HEK293 (cell line): Measurements from ENCODE around the gene HPCAL1.

Experiments
- ATF2 ChIP-seq: fragments of 450-650 bp; formaldehyde crosslinking; IDR thresholded peaks from 2 replicates; pipeline ENCODE4 v1.5.1; 2016; ENCODE audit warnings: missing biosample characterization, missing genetic modification characterization, low read depth
- CTCF ChIP-seq: fragments of 450-650 bp; formaldehyde crosslinking; IDR thresholded peaks from 2 replicates; pipeline ENCODE4 v1.5.1; 2016; ENCODE audit warnings: missing biosample characterization, missing genetic modification characterization
- ELK4 ChIP-seq: IDR thresholded peaks from 2 replicates; pipeline ENCODE4 v1.6.1; 2011; ENCODE audit warnings: mild to moderate bottlenecking, low read depth, low read length, borderline replicate concordance
- KLF9 ChIP-seq: fragments of 450-650 bp; formaldehyde crosslinking; IDR thresholded peaks from 2 replicates; pipeline ENCODE4 v1.5.1; 2016; ENCODE audit warnings: missing biosample characterization, missing genetic modification characterization, low read depth
- ZBTB10 ChIP-seq: fragments of 450-650 bp; formaldehyde crosslinking; IDR thresholded peaks from 2 replicates; pipeline ENCODE4 v1.5.1; 2016; ENCODE audit warnings: missing biosample characterization, missing genetic modification characterization
- ZBTB48 ChIP-seq: fragments of 450-650 bp; formaldehyde crosslinking; IDR thresholded peaks from 2 replicates; pipeline ENCODE4 v1.5.1; 2016; ENCODE audit warnings: missing biosample characterization, missing genetic modification characterization
- ZNF121 ChIP-seq: fragments of 450-650 bp; formaldehyde crosslinking; IDR thresholded peaks from 2 replicates; pipeline ENCODE4 v1.5.1; 2016; ENCODE audit warnings: missing biosample characterization, missing genetic modification characterization
- ZNF221 ChIP-seq: fragments of 450-650 bp; formaldehyde crosslinking; IDR thresholded peaks from 2 replicates; pipeline ENCODE4 v1.5.1; 2017; ENCODE audit warnings: missing biosample characterization, missing genetic modification characterization, borderline replicate concordance
- ZNF23 ChIP-seq: fragments of 450-650 bp; formaldehyde crosslinking; IDR thresholded peaks from 2 replicates; pipeline ENCODE4 v1.5.1; 2016; ENCODE audit warnings: missing biosample characterization, missing genetic modification characterization, borderline replicate concordance
- ZNF26 ChIP-seq: fragments of 450-650 bp; formaldehyde crosslinking; IDR thresholded peaks from 2 replicates; pipeline ENCODE4 v1.5.1; 2016; ENCODE audit warnings: missing biosample characterization, missing genetic modification characterization
- ZNF416 ChIP-seq: fragments of 450-650 bp; formaldehyde crosslinking; IDR thresholded peaks from 2 replicates; pipeline ENCODE4 v1.5.1; 2016; ENCODE audit warnings: missing biosample characterization, missing genetic modification characterization

GRCh38 chr2:10321622-10322021, 18.9 kb downstream of the HPCAL1 start:
- TF ChIP-seq CTCF (tag by site-specific recombination) (no peak), ZBTB48 (tag by site-specific recombination) (no peak), ZNF221 (tag by site-specific recombination) (no peak), ZNF23 (tag by site-specific recombination) (no peak), ELK4 (no peak), ZNF26 (tag by site-specific recombination) (no peak), ATF2 (tag by site-specific recombination) (no peak), ZNF121 (tag by site-specific recombination) (no peak), KLF9 (tag by site-specific recombination) (no peak), ZNF416 (tag by site-specific recombination) (no peak), ZBTB10 (tag by site-specific recombination) (no peak)
